SJSA1 (cell line): Measurements from ENCODE around the gene PLRG1. TPM values are rescaled to one million over a fixed set of nuclear protein-coding genes. Genes with fewer than 3 reads are reported as not detected.
"Not testable (repeated sequence)": the region's sequence is repeated elsewhere in the genome, so short reads cannot be mapped to it uniquely, and the experiment has no call there.

Experiments used
- DNase-seq, 2 experiments: peaks; one replicate each; pipeline ENCODE4 v3.0.0-alpha.2; 2015 to 2020; ENCODE audit warnings: low spot score in 2 of 2, low read depth in 1 of 2
- H3K27ac ChIP-seq: fragments of 250-450 bp; sonication (Bioruptor Pico); 2 replicates; pipeline ENCODE4 v1.5.1; 2020; ENCODE audit warnings: mild to moderate bottlenecking, moderate library complexity
- H3K27me3 ChIP-seq: fragments of 250-450 bp; sonication (Bioruptor Pico); replicated peaks from 2 replicates; pipeline ENCODE4 v1.5.1; 2020; ENCODE audit warnings: mild to moderate bottlenecking, moderate library complexity
- H3K36me3 ChIP-seq: fragments of 250-450 bp; sonication (Bioruptor Pico); 2 replicates; pipeline ENCODE4 v1.5.1; 2020; ENCODE audit warnings: mild to moderate bottlenecking
- H3K4me1 ChIP-seq: fragments of 250-450 bp; sonication (Bioruptor Pico); replicated peaks from 2 replicates; pipeline ENCODE4 v1.6.1; 2021; ENCODE audit warnings: mild to moderate bottlenecking
- H3K4me3 ChIP-seq: fragments of 250-450 bp; sonication (Bioruptor Pico); 2 replicates; pipeline ENCODE4 v1.5.1; 2020; ENCODE audit warnings: mild to moderate bottlenecking
- H3K9me3 ChIP-seq: fragments of 250-450 bp; sonication (Bioruptor Pico); replicated peaks from 2 replicates; pipeline ENCODE4 v1.5.1; 2020; ENCODE audit warnings: mild to moderate bottlenecking
- total RNA-seq: library from RNA; depleted of rRNA; stranded (reverse); fragments of >200 nt; shearing (Covaris generic); gene quantifications from 2 replicates; pipeline ENCODE4 v1.2.3, GENCODE V29; 2014; rRNA removed

PLRG1 gene
- 76.4 and 84.1 TPM in 2 replicates for total RNA-seq

GRCh38 chr4:154549894-154550790 lies at the start of gene PLRG1:
TSS of gene PLRG1 (minus strand) at chr4:154550400. CDS start at chr4:154550308, 92 bp downstream.
- peak; percentile 86 to 95 for DNase-seq
- no peaks in the 10 kb centered on the region for H3K27me3 ChIP-seq
- peaks cover 32% of the 10 kb centered on the region for H3K36me3 ChIP-seq
- H3K4me1 ChIP-seq = peaks cover 8% of the 10 kb centered on the region
- H3K9me3 ChIP-seq = no peaks in the 10 kb centered on the region
- peak within 1 kb of the TSS; percentile 60 for H3K4me3 ChIP-seq
- peak within 1 kb of the TSS; percentile 33 for H3K27ac ChIP-seq

GRCh38 chr4:154597798-154598774 lies 47.9 kb upstream of the PLRG1 start:
- Histone ChIP-seq H3K27me3 (no peaks in the 10 kb centered on the region), H3K4me1 (no peaks in the 10 kb centered on the region), H3K9me3 (no peaks in the 10 kb centered on the region), H3K27ac (no peak overlapping the region), H3K36me3 (no peaks in the 10 kb centered on the region), H3K4me3 (no peak overlapping the region)
- no peak for DNase-seq

GRCh38 chr4:154597281-154597680 lies 47.1 kb upstream of the PLRG1 start:
- not testable (repeated sequence) for H3K27me3 ChIP-seq, DNase-seq

GRCh38 chr4:154595807-154596206 lies 45.6 kb upstream of the PLRG1 start:
- Histone ChIP-seq H3K27me3 (no peaks in the 10 kb centered on the region), H3K27ac (no peak overlapping the region), H3K36me3 (no peaks in the 10 kb centered on the region), H3K4me3 (no peak overlapping the region), H3K9me3 (no peaks in the 10 kb centered on the region), H3K4me1 (no peaks in the 10 kb centered on the region)
- DNase-seq = no peak

More at GRCh38 chr4:154597281-154597680, 47.1 kb upstream of the PLRG1 start:
- H3K4me3 ChIP-seq, H3K4me1 ChIP-seq, H3K9me3 ChIP-seq, H3K36me3 ChIP-seq, H3K27ac ChIP-seq: not testable (repeated sequence)

- DNase-seq, H3K4me3 ChIP-seq, H3K27me3 ChIP-seq, H3K4me1 ChIP-seq, H3K36me3 ChIP-seq, H3K27ac ChIP-seq, H3K9me3 ChIP-seq: not testable (repeated sequence)
Measured at GRCh38 chr4:154594343-154594742, 44.1 kb upstream of the PLRG1 start.

GRCh38 chr4:154593868-154594267 lies 43.7 kb upstream of the PLRG1 start:
- DNase-seq = no peak
- Histone ChIP-seq H3K4me1 (no peaks in the 10 kb centered on the region), H3K27ac (no peak overlapping the region), H3K36me3 (no peaks in the 10 kb centered on the region), H3K27me3 (peaks cover 3% of the 10 kb centered on the region), H3K4me3 (no peak overlapping the region), H3K9me3 (no peaks in the 10 kb centered on the region)

GRCh38 chr4:154591890-154592289 lies 41.7 kb upstream of the PLRG1 start:
- Histone ChIP-seq H3K27me3 (peaks cover 4% of the 10 kb centered on the region), H3K27ac (no peak overlapping the region), H3K36me3 (no peaks in the 10 kb centered on the region), H3K4me1 (no peaks in the 10 kb centered on the region), H3K9me3 (no peaks in the 10 kb centered on the region), H3K4me3 (no peak overlapping the region)
- DNase-seq = no peak

- H3K4me3 ChIP-seq = no peak within 1 kb of the TSS
- no peaks in the 10 kb centered on the region for H3K36me3 ChIP-seq
- no peaks in the 10 kb centered on the region for H3K9me3 ChIP-seq
- no peak within 1 kb of the TSS for H3K27ac ChIP-seq
- peaks cover 4% of the 10 kb centered on the region for H3K27me3 ChIP-seq
- no peaks in the 10 kb centered on the region for H3K4me1 ChIP-seq
- DNase-seq = no peak
Measured at GRCh38 chr4:154590329-154591006, 40.3 kb upstream of the PLRG1 start, which contains the start of gene FGA. TSS of gene FGA (minus strand) at chr4:154590742. CDS start at chr4:154590687, 55 bp downstream.

- H3K9me3 ChIP-seq = no peaks in the 10 kb centered on the region
- H3K27me3 ChIP-seq = peaks cover 4% of the 10 kb centered on the region
- DNase-seq = no peak
- H3K36me3 ChIP-seq = no peaks in the 10 kb centered on the region
- no peaks in the 10 kb centered on the region for H3K4me1 ChIP-seq
- no peak overlapping the region for H3K27ac ChIP-seq
- H3K4me3 ChIP-seq = no peak overlapping the region
Measured at GRCh38 chr4:154589296-154590197, 39.3 kb upstream of the PLRG1 start.

GRCh38 chr4:154588198-154588597 lies 38.0 kb upstream of the PLRG1 start:
- no peak overlapping the region for H3K4me3 ChIP-seq
- no peak overlapping the region for H3K27ac ChIP-seq
- DNase-seq = no peak
- H3K9me3 ChIP-seq = no peaks in the 10 kb centered on the region
- H3K36me3 ChIP-seq = no peaks in the 10 kb centered on the region
- peaks cover 4% of the 10 kb centered on the region for H3K27me3 ChIP-seq
- H3K4me1 ChIP-seq = no peaks in the 10 kb centered on the region

- peaks cover 4% of the 10 kb centered on the region for H3K27me3 ChIP-seq
- DNase-seq = no peak
- H3K9me3 ChIP-seq = no peaks in the 10 kb centered on the region
Measured at GRCh38 chr4:154586296-154587033, 36.3 kb upstream of the PLRG1 start.

GRCh38 chr4:154585369-154586018 lies 35.3 kb upstream of the PLRG1 start:
- no peak for DNase-seq
- no peaks in the 10 kb centered on the region for H3K4me1 ChIP-seq

More at GRCh38 chr4:154586296-154587033, 36.3 kb upstream of the PLRG1 start:
- Histone ChIP-seq H3K4me1 (no peaks in the 10 kb centered on the region), H3K27ac (no peak overlapping the region), H3K4me3 (no peak overlapping the region), H3K36me3 (no peaks in the 10 kb centered on the region)

More at GRCh38 chr4:154585369-154586018, 35.3 kb upstream of the PLRG1 start:
- peaks cover 4% of the 10 kb centered on the region for H3K27me3 ChIP-seq
- H3K4me3 ChIP-seq = no peak overlapping the region
- H3K36me3 ChIP-seq = no peaks in the 10 kb centered on the region
- H3K9me3 ChIP-seq = no peaks in the 10 kb centered on the region
- H3K27ac ChIP-seq = no peak overlapping the region
